HepG2 (cell line): ENCODE data around the gene AKR1C4. TPM values are rescaled to one million over a fixed set of nuclear protein-coding genes. Genes with fewer than 3 reads are reported as not detected.
A peak's percentile ranks its signal among the peaks of the same experiment; 100 is the strongest.

Source experiments
- ATF1 ChIP-seq: IDR thresholded peaks from 2 replicates; pipeline ENCODE4 v1.6.1; 2016; ENCODE audit warnings: mild to moderate bottlenecking, control low read depth
- CEBPB ChIP-seq: IDR thresholded peaks from 2 replicates; pipeline ENCODE4 v1.6.1; 2011; ENCODE audit warnings: low read depth, low read length, improper control_type of control experiment, borderline replicate concordance
- HDAC2 ChIP-seq: sonication (generic); formaldehyde crosslinking; IDR thresholded peaks from 2 replicates; pipeline ENCODE4 v1.4.0; 2020; ENCODE audit warnings: missing genetic modification reagents
- HOXA7 ChIP-seq: sonication (generic); formaldehyde crosslinking; IDR thresholded peaks from 2 replicates; pipeline ENCODE4 v1.8.1; 2022; ENCODE audit warnings: mild to moderate bottlenecking, missing genetic modification reagents, moderate library complexity
- KLF6 ChIP-seq: IDR thresholded peaks from 2 replicates; pipeline ENCODE4 v1.8.0; 2016; ENCODE audit warnings: missing biosample characterization, missing genetic modification reagents
- NCOA5 ChIP-seq: sonication (generic); formaldehyde crosslinking; IDR thresholded peaks from 2 replicates; pipeline ENCODE4 v1.4.0; 2020; ENCODE audit warnings: missing genetic modification reagents
- TAF1 ChIP-seq: sonication (generic); formaldehyde crosslinking; IDR thresholded peaks from 2 replicates; pipeline ENCODE4 v1.4.0; 2020; ENCODE audit warnings: missing genetic modification reagents
- TARDBP ChIP-seq: sonication (generic); formaldehyde crosslinking; IDR thresholded peaks from 2 replicates; pipeline ENCODE4 v1.8.0; 2022; ENCODE audit warnings: mild to moderate bottlenecking, missing genetic modification reagents
- TBL1XR1 ChIP-seq: fragments of 150-350 bp; IDR thresholded peaks from 2 replicates; pipeline ENCODE4 v1.6.1; 2014; ENCODE audit warnings: borderline replicate concordance, low read length; ENCODE audit not compliant: partially characterized antibody
- ZNF556 ChIP-seq: sonication (generic); formaldehyde crosslinking; IDR thresholded peaks from 2 replicates; pipeline ENCODE4 v1.4.0; 2020; ENCODE audit warnings: mild to moderate bottlenecking, missing genetic modification reagents, borderline replicate concordance
- ZNF563 ChIP-seq: sonication (generic); formaldehyde crosslinking; IDR thresholded peaks from 2 replicates; pipeline ENCODE4 v1.8.0; 2022; ENCODE audit warnings: mild to moderate bottlenecking, moderate library complexity, missing genetic modification reagents
- ZSCAN20 ChIP-seq: sonication (generic); formaldehyde crosslinking; IDR thresholded peaks from 2 replicates; pipeline ENCODE4 v1.4.0; 2020; ENCODE audit warnings: missing genetic modification reagents, mild to moderate bottlenecking, borderline replicate concordance
- polyA plus RNA-seq, 8 experiments: library from polyadenylated mRNA; depleted of rRNA in 3 of 8; stranded (reverse) in 7 of 8; unstranded in 1 of 8; fragments of >200 nt; fragmentation: Illumina TruSeq in 4 of 8; extraction: Trizol in 4 of 8; gene quantifications; 2 replicates each; pipeline versions ENCODE4 v1.2.1 to v1.2.3, GENCODE V29; 2011 to 2016; ENCODE audit warnings: low read depth in 4 of 8, missing spikeins in 1 of 8, mixed read lengths in 1 of 8; ENCODE audit not compliant: insufficient read depth in 1 of 8
- total RNA-seq, 5 experiments: library from RNA; depleted of rRNA; stranded (reverse); fragments of >200 nt; fragmentation: Illumina TruSeq; extraction: Trizol; gene quantifications; 2 replicates each; pipeline ENCODE4 v1.2.3, GENCODE V29; 2016; ENCODE audit warnings: low read depth in 1 of 5
- TF ChIP-seq, protein P1 (sequence below): IDR thresholded peaks from 2 replicates; pipeline ENCODE4 v1.6.1; 2016; ENCODE audit warnings: missing compliant biosample characterization, missing genetic modification reagents, borderline replicate concordance
- TF ChIP-seq, protein P2 (sequence below): sonication (generic); formaldehyde crosslinking; IDR thresholded peaks from 2 replicates; pipeline ENCODE4 v1.5.0; 2020; ENCODE audit warnings: missing genetic modification reagents, mild to moderate bottlenecking, borderline replicate concordance
- TF ChIP-seq, protein P3 (sequence below): conservative IDR thresholded peaks from 2 replicates; pipeline ENCODE4 v1.6.1; 2018; ENCODE audit warnings: missing genetic modification reagents
- TF ChIP-seq, protein P4 (sequence below): sonication (generic); formaldehyde crosslinking; IDR thresholded peaks from 2 replicates; pipeline ENCODE4 v1.5.0; 2020; ENCODE audit warnings: missing genetic modification reagents
- TF ChIP-seq, protein P5 (sequence below): sonication (generic); formaldehyde crosslinking; IDR thresholded peaks from 2 replicates; pipeline ENCODE4 v1.4.0; 2020; ENCODE audit warnings: missing genetic modification reagents, borderline replicate concordance

The AKR1C4 gene
- total and polyA plus RNA-seq, 2 of the 13 experiments (the other 11 are each of a cell fraction or from before 2014, with no cell fraction given), result 0.18 to 1.3 TPM

DNA sequence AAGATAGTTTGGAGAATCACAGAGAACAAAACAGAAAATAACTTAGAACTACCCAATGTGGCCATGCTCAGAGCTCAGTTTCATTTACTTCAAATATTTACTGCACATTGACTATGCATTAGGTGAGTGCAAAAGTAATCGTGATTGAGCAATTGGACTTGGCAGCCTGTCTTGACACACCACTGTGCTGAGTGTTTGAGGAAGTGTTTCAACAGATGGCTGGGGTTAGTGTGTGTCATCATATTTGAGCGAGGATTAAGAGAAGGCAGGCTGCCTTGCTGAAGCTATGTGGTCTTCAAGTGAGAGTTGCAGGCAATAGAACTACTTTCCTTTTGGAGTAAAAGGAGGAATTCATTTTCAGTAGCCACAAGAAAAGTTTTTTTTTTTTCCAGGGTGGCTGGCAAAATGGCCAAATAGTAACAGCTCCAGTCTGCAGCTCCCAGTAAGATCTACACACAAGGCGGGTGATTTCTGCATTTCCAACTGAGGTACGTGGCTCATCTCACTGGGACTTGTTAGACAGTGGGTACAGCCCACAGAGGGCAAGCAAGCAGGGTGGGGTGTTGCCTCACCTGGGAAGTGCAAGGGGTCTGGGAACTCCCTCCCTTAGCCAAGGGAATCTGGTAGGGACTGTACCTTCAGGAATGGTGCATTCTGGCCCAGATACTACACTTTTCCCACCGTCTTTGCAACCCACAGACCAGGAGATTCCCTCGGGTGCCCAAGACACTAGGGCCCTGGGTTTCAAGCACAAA is 37.6 kb downstream of the AKR1C4 start (continued):
- TF ChIP-seq, protein P1, sequence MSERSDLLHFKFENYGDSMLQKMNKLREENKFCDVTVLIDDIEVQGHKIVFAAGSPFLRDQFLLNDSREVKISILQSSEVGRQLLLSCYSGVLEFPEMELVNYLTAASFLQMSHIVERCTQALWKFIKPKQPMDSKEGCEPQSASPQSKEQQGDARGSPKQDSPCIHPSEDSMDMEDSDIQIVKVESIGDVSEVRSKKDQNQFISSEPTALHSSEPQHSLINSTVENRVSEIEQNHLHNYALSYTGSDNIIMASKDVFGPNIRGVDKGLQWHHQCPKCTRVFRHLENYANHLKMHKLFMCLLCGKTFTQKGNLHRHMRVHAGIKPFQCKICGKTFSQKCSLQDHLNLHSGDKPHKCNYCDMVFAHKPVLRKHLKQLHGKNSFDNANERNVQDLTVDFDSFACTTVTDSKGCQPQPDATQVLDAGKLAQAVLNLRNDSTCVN (CRISPR knock-in tag), result no peak
- TF ChIP-seq, protein P2, sequence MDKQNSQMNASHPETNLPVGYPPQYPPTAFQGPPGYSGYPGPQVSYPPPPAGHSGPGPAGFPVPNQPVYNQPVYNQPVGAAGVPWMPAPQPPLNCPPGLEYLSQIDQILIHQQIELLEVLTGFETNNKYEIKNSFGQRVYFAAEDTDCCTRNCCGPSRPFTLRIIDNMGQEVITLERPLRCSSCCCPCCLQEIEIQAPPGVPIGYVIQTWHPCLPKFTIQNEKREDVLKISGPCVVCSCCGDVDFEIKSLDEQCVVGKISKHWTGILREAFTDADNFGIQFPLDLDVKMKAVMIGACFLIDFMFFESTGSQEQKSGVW (CRISPR knock-in tag), result no peak
- no peak for TF ChIP-seq HOXA7 (CRISPR knock-in tag)
- no peak for TF ChIP-seq NCOA5 (CRISPR knock-in tag)
- peak; percentile 47 for TF ChIP-seq TBL1XR1
- no peak for TF ChIP-seq ZSCAN20 (CRISPR knock-in tag)
- no peak for TF ChIP-seq ZNF563
- no peak for TF ChIP-seq ATF1 (CRISPR knock-in tag)
- peak; percentile 69 for TF ChIP-seq TARDBP (CRISPR knock-in tag)
- no peak; the same call in 1 of the 2 replicates for TF ChIP-seq ZNF556
- TF ChIP-seq, protein P3, sequence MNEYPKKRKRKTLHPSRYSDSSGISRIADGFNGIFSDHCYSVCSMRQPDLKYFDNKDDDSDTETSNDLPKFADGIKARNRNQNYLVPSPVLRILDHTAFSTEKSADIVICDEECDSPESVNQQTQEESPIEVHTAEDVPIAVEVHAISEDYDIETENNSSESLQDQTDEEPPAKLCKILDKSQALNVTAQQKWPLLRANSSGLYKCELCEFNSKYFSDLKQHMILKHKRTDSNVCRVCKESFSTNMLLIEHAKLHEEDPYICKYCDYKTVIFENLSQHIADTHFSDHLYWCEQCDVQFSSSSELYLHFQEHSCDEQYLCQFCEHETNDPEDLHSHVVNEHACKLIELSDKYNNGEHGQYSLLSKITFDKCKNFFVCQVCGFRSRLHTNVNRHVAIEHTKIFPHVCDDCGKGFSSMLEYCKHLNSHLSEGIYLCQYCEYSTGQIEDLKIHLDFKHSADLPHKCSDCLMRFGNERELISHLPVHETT (CRISPR knock-in tag), result no peak
- peak; percentile 99 for TF ChIP-seq CEBPB
- peak; percentile 63; the same call in 1 of the 2 replicates for TF ChIP-seq KLF6 (CRISPR knock-in tag)
- TF ChIP-seq, protein P4, sequence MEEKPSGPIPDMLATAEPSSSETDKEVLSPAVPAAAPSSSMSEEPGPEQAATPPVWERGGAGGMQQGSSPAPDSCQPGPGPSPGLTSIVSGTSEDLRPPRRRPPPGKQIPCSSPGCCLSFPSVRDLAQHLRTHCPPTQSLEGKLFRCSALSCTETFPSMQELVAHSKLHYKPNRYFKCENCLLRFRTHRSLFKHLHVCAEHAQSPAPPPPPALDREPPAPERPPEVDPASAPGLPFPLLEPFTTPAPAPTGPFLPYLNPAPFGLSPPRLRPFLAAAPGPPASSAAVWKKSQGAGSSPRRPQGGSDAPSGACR (CRISPR knock-in tag), result no peak
- TF ChIP-seq, protein P5, sequence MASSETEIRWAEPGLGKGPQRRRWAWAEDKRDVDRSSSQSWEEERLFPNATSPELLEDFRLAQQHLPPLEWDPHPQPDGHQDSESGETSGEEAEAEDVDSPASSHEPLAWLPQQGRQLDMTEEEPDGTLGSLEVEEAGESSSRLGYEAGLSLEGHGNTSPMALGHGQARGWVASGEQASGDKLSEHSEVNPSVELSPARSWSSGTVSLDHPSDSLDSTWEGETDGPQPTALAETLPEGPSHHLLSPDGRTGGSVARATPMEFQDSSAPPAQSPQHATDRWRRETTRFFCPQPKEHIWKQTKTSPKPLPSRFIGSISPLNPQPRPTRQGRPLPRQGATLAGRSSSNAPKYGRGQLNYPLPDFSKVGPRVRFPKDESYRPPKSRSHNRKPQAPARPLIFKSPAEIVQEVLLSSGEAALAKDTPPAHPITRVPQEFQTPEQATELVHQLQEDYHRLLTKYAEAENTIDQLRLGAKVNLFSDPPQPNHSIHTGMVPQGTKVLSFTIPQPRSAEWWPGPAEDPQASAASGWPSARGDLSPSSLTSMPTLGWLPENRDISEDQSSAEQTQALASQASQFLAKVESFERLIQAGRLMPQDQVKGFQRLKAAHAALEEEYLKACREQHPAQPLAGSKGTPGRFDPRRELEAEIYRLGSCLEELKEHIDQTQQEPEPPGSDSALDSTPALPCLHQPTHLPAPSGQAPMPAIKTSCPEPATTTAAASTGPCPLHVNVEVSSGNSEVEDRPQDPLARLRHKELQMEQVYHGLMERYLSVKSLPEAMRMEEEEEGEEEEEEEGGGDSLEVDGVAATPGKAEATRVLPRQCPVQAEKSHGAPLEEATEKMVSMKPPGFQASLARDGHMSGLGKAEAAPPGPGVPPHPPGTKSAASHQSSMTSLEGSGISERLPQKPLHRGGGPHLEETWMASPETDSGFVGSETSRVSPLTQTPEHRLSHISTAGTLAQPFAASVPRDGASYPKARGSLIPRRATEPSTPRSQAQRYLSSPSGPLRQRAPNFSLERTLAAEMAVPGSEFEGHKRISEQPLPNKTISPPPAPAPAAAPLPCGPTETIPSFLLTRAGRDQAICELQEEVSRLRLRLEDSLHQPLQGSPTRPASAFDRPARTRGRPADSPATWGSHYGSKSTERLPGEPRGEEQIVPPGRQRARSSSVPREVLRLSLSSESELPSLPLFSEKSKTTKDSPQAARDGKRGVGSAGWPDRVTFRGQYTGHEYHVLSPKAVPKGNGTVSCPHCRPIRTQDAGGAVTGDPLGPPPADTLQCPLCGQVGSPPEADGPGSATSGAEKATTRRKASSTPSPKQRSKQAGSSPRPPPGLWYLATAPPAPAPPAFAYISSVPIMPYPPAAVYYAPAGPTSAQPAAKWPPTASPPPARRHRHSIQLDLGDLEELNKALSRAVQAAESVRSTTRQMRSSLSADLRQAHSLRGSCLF (CRISPR knock-in tag), result no peak
- no peak for TF ChIP-seq TAF1 (CRISPR knock-in tag)
- peak; percentile 86 for TF ChIP-seq HDAC2 (CRISPR knock-in tag)
